HG03039 (cell line): Measurements from ENCODE around the gene INPP5A.
"Not testable (repeated sequence)": the region's sequence is repeated elsewhere in the genome, so short reads cannot be mapped to it uniquely, and the experiment has no call there.

Experiments
- ATAC-seq: cut with Tn5 transposase; IDR thresholded peaks from one replicate; pipeline ENCODE4 v1.9.1; 2021; ENCODE audit warnings: mild to moderate bottlenecking, moderate library complexity; ENCODE audit not compliant: unreplicated experiment

Gene INPP5A

GRCh38 chr10:132667342-132668047 lies 129.9 kb downstream of the INPP5A start:
- ATAC-seq = no peak

- ATAC-seq = no peak
Observed at GRCh38 chr10:132668048-132668394, 130.4 kb downstream of the INPP5A start.

- ATAC-seq = no peak
Observed at GRCh38 chr10:132669208-132669861, 131.7 kb downstream of the INPP5A start.

- ATAC-seq = no peak
Observed at GRCh38 chr10:132670546-132671227, 133.1 kb downstream of the INPP5A start.

- ATAC-seq = no peak
Observed at GRCh38 chr10:132671228-132672154, 133.9 kb downstream of the INPP5A start.

GRCh38 chr10:132673746-132674145 lies 136.2 kb downstream of the INPP5A start:
- ATAC-seq = not testable (repeated sequence)

- no peak for ATAC-seq
Observed at GRCh38 chr10:132674311-132674710, 136.7 kb downstream of the INPP5A start.

GRCh38 chr10:132675031-132675740 lies 137.6 kb downstream of the INPP5A start:
- ATAC-seq = no peak

- ATAC-seq = no peak
Observed at GRCh38 chr10:132676193-132676891, 138.8 kb downstream of the INPP5A start.

GRCh38 chr10:132677096-132677472 lies 139.5 kb downstream of the INPP5A start:
- ATAC-seq = no peak

GRCh38 chr10:132677473-132678227 lies 140.1 kb downstream of the INPP5A start:
- ATAC-seq = no peak

- ATAC-seq = no peak
Observed at GRCh38 chr10:132678436-132679216, 141.0 kb downstream of the INPP5A start.

GRCh38 chr10:132679217-132679595 lies 141.6 kb downstream of the INPP5A start:
- no peak for ATAC-seq

GRCh38 chr10:132679640-132680039 lies 142.1 kb downstream of the INPP5A start:
- ATAC-seq = no peak

- ATAC-seq = not testable (repeated sequence)
Observed at GRCh38 chr10:132680741-132681140, 143.2 kb downstream of the INPP5A start.

GRCh38 chr10:132681858-132682755 lies 144.5 kb downstream of the INPP5A start:
- ATAC-seq = no peak

- ATAC-seq = no peak
Observed at GRCh38 chr10:132684164-132684891, 146.7 kb downstream of the INPP5A start.
